NCI-H82 (cell line): ENCODE measurements around the gene KDM6B.

Source experiments
- DNase-seq: peaks from one replicate; lab custom pipeline; 2025; lab: John Stamatoyannopoulos, UW

KDM6B gene

DNA sequence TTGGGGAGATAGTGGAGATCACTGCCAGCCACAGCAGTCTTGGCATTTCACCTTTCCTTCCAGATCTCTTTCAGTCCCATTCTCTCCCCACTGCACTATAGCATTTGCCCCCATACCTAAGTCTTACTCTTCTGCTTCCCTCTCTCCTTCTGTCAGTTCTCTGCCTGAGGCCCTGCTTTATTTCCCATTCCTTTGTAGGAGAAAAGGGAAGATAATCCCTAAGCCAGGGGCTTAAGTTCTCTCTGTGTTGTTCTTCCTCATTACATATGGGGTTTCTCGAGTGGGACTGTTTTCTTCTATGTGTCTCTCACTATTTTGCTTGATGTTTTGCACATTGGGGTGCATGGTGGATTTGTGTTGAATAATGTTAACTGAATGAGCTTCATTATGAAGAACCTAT, 6.4 kb downstream of the KDM6B start:
- DNase-seq = peak; percentile 89

DNA sequence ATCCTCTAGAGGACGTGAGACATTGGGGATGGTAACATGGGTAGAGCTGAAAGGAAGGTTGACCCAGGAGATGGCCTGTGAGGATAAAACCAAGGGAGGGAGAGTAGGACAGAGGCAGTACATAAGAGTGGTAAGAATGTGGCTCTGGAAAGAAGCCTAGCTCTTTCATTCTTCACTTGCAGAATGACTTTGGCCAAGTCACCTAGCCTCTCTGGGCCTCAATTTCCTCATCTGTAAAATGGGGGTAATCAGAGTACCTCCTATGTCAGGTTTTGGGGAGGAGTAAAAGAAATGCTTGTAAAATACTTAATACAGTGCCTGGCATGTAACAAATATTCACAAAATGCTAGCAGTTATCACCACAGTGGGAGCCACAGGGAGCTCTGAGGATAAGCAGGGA, 6.9 kb downstream of the KDM6B start:
- DNase-seq = no peak

DNA sequence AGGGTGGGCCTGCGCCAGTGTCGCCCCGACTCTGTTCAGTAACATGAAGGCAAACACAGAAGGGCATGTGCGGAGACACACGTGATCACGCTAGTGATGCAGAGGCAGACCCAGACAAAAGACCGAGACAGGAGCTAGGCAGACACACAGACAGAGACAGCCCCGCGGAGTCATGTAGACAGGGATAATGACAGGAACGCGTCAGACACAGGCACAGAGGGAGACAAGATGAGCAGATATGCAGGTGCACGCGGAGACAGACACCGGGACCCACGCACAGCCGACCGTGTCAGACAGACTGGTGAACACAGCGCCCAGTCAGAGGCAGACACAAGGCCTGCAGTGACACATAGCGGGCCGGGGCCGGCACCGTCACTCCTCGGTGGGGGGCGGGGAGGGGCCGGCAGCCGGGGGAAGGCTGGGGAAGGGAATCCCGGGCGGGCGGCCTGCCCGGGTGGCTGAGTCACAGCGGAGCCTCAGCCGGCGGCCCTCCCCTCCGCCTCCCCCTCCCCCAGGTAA, 7.4 kb downstream of the KDM6B start:
- peak; percentile 89 for DNase-seq

DNA sequence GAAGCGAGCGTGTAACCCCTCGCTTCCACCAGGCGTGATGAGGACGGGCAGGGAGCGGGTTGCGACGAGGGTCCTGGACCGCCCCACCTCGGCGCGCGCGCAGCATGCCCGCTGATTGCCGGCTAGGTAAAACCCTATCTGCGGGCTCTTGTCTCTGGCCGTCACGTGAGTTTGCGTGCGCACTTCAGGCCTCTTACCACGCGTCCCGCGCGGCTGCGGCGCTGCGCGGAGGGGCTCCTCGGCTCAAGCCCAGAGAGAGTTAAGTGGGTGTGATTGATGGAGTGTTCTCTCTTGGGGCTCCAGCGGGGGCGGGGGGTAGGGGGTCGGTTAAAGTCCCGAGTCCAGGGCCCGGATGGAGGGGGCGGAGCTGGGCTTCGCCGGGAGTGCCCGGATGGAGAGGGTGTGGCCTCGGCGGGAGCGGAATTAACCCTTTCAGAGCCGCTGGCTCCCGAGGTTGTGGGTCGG, 7.9 kb downstream of the KDM6B start:
- DNase-seq = peak; percentile 97

DNA sequence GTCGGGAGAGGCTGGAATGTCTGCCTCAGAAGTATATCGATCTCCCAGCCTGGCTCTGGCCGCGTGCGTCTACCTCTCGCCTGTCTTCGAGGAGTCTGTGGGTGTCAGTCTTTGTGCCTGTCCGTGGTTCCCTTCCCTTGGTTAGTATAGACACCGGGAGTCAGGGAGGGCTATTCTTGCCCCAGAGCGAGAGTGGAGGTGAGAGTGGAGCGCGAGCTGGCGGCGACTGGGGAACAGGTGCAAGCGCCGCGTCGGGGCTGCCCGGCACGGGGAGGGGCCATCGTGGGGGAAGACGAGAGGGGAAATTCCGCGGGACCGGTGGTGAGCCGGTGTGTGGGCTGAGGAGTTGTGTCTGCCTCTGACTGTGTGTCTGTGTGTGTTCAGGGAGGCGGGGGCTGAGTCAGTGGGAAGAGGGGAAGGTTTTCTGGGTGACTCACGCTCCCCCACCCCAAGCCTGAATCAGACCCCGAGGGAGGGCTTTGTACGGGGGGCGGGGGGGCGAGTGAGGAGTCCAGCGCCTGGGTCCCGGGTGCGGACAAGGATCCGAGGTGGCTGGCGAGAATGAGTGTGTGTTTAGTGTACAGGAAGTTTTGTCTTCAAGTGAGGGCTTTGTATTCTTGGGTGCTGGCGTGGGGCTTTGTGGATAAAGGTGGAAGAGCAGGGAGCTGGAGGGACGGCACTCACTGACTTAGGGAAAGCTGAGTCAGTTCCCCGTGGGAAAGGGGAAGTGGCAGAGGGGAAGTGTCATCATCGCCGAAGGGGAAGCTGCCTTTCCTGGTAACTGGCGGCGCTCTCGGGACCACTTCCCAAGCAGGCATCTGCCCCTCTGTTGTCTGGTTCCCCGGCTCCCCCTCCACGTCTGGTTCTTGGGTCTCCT, 8.6 kb downstream of the KDM6B start:
- DNase-seq = peak; percentile 80

DNA sequence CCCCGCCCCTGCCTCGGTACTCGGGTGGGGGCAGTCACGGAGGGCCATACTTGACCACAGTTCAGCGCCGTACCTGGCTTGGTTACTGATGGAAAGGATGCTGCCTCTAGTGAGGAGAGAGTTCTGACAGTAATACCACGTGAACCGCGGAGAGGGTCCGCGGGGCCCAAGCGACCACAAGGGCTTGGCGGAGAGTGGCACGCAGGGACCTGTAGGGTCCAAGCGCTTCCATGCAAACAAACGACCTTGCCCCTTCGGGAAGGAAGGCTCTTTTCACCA, 9.2 kb downstream of the KDM6B start:
- DNase-seq = peak; percentile 68

DNA sequence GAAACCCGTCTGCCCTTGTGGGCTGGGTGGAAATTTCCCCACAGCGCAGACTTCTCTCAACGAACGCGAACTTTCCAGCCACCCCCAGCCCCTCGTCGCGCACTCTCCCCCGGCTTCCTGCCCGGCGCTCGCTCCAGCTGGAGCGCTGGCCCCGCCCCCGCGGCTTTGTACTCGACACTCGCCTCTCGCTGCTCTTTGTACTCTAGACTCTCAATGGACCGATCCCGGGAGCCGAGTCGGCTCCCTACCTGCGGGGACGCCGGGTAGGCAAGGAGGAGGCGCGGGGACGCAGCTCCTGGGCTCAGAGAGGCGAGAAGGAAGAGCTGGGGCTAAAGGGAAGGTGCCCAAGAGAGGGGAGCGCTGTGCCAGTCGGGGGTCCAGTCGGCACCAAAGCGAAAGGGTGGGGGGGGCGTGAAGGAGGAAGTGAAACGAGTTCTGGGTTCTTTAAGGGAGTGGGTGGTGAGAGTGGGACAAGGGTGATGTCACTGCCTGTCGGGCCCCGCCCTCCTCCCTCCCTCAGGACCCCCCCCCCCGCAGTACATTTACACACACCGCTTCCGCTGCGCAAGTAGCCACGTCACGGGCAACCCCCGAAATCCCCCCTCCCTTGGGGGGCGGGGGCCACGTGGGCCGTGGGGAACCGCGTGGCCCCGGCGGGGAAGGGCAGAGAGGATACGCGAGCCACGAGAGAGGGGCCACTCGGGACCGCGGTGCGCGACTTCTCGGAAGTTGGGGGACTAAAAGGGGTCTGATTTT, 9.7 kb downstream of the KDM6B start:
- DNase-seq = peak; percentile 93

DNA sequence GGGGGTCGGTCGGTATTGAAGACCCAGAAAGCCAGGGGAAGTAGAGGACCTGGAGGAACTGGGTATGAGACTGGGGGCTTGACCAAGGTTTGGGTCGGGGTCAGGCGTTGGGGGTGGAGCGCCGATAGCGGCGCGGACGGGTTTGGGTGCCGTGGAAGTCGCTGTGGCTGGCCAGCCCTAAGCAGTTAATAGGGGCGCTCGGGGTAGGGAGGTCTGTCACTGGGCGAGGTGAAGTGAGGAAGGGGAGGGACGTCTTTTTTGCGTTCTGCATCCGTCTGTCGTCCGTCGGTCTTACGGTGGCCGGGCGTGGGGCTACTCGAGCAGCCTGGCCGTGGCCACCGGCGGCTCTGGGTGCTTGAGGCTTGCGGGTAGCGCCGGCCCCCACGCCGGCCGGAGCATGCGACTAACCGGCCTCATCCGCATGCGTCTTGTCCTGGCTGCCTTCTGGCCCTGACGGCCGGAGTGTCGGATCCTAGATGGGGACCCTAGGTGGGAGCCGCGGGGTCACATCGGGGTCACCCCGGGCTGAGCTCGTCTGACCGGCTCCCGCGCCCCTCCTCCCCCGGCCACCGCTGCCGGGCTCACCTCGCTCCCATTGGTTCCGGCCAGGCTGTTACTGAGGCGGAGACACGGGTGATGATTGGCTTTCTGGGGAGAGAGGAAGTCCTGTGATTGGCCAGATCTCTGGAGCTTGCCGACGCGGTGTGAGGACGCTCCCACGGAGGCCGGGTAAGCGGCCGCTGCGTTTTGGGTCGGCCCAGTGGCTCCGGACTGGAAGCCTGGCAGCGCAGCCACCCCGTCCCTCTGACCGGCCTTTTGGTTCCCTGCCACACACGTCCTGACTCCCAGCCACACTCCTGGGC, 10.5 kb downstream of the KDM6B start:
- DNase-seq = peak; percentile 97

DNA sequence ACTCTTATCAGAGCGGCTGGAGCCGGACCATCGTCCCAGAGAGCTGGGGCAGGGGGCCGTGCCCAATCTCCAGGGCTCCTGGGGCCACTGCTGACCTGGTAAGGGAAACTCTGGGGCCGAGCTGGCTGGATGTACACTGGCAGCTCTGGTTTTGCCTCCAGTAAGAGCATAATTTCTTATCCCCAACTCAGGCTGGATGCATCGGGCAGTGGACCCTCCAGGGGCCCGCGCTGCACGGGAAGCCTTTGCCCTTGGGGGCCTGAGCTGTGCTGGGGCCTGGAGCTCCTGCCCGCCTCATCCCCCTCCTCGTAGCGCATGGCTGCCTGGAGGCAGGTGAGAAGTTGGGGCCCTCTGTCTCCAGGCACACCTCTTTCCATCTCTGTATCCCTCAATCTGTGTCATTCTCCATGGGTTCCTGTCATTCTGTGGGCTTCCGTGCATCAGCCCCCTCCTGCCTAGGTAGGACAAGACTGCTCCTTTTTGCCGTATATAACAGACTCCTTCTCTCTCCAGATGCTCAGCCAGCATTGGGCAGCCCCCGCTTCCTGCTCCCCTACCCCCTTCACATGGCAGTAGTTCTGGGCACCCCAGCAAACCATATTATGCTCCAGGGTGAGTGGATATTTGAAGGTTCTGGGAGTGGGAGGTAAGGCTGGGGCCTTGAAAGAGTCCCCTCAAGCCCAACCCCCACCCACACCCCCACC, 11.5 kb downstream of the KDM6B start:
- DNase-seq = no peak

DNA sequence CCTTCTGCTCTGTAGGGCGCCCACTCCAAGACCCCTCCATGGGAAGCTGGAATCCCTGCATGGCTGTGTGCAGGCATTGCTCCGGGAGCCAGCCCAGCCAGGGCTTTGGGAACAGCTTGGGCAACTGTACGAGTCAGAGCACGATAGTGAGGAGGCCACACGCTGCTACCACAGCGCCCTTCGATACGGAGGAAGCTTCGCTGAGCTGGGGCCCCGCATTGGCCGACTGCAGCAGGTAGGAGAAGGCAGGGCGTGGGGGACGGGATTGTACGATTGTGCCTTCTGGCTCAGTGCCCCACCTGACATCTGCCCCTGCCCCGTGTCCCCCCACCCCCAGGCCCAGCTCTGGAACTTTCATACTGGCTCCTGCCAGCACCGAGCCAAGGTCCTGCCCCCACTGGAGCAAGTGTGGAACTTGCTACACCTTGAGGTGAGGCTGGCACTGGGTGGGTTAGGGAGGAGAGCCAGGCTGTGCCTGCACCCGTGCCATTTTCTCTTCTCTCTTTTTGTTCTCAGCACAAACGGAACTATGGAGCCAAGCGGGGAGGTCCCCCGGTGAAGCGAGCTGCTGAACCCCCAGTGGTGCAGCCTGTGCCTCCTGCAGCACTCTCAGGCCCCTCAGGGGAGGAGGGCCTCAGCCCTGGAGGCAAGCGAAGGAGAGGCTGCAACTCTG, 12.2 kb downstream of the KDM6B start:
- DNase-seq = no peak

DNA sequence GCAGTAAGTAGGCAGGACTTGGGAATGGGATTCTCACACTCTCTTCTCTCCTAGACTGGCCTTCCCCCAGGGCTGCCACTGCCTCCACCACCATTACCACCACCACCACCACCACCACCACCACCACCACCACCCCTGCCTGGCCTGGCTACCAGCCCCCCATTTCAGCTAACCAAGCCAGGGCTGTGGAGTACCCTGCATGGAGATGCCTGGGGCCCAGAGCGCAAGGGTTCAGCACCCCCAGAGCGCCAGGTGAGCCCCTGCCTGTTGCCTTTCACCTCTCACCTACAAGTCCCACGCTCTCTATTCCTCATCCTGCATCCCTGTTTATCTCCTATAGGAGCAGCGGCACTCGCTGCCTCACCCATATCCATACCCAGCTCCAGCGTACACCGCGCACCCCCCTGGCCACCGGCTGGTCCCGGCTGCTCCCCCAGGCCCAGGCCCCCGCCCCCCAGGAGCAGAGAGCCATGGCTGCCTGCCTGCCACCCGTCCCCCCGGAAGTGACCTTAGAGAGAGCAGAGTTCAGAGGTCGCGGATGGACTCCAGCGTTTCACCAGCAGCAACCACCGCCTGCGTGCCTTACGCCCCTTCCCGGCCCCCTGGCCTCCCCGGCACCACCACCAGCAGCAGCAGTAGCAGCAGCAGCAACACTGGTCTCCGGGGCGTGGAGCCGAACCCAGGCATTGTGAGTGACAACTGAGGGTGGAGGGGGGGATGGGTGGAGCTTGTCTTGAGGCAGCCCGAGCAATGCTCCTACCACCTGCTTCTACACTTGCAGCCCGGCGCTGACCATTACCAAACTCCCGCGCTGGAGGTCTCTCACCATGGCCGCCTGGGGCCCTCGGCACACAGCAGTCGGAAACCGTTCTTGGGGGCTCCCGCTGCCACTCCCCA, 13.0 kb downstream of the KDM6B start:
- DNase-seq = no peak

DNA sequence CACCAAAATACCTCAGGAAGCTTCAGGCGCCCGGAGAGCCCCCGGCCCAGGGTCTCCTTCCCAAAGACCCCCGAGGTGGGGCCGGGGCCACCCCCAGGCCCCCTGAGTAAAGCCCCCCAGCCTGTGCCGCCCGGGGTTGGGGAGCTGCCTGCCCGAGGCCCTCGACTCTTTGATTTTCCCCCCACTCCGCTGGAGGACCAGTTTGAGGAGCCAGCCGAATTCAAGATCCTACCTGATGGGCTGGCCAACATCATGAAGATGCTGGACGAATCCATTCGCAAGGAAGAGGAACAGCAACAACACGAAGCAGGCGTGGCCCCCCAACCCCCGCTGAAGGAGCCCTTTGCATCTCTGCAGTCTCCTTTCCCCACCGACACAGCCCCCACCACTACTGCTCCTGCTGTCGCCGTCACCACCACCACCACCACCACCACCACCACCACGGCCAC, 14.1 kb downstream of the KDM6B start:
- no peak for DNase-seq

DNA sequence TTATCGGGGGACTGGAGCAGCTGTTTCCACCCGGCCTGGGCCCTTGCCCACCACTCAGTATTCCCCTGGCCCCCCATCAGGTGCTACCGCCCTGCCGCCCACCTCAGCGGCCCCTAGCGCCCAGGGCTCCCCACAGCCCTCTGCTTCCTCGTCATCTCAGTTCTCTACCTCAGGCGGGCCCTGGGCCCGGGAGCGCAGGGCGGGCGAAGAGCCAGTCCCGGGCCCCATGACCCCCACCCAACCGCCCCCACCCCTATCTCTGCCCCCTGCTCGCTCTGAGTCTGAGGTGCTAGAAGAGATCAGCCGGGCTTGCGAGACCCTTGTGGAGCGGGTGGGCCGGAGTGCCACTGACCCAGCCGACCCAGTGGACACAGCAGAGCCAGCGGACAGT, 14.7 kb downstream of the KDM6B start:
- no peak for DNase-seq

DNA sequence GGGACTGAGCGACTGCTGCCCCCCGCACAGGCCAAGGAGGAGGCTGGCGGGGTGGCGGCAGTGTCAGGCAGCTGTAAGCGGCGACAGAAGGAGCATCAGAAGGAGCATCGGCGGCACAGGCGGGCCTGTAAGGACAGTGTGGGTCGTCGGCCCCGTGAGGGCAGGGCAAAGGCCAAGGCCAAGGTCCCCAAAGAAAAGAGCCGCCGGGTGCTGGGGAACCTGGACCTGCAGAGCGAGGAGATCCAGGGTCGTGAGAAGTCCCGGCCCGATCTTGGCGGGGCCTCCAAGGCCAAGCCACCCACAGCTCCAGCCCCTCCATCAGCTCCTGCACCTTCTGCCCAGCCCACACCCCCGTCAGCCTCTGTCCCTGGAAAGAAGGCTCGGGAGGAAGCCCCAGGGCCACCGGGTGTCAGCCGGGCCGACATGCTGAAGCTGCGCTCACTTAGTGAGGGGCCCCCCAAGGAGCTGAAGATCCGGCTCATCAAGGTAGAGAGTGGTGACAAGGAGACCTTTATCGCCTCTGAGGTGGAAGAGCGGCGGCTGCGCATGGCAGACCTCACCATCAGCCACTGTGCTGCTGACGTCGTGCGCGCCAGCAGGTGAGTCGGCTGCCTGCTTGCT, 15.2 kb downstream of the KDM6B start:
- DNase-seq = no peak

DNA sequence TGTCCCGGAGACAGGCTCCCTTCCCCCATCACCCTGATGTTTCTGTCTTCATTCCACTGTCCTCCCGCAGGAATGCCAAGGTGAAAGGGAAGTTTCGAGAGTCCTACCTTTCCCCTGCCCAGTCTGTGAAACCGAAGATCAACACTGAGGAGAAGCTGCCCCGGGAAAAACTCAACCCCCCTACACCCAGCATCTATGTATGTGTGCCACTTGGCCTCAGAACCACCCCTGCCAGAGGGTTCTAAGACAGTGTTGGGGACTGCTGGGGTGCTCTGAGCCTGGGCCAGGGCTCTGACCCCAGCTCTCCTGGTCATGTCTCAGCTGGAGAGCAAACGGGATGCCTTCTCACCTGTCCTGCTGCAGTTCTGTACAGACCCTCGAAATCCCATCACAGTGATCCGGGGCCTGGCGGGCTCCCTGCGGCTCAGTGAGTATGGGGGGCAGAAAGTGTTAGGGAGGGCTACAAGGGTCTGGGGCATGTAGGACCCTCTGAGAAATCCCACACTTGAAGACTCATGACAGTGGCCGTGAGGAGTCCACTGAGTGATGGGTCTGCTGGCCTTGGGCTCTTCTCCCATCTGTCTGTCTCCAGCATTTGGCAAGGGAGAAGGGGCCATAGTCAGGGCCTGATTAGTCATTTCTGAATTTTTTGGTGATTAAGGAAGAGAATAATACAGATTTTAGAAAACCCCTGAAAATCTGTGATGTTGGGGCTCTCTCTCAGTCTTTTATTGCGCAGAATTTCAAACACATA, 15.9 kb downstream of the KDM6B start:
- DNase-seq = no peak

DNA sequence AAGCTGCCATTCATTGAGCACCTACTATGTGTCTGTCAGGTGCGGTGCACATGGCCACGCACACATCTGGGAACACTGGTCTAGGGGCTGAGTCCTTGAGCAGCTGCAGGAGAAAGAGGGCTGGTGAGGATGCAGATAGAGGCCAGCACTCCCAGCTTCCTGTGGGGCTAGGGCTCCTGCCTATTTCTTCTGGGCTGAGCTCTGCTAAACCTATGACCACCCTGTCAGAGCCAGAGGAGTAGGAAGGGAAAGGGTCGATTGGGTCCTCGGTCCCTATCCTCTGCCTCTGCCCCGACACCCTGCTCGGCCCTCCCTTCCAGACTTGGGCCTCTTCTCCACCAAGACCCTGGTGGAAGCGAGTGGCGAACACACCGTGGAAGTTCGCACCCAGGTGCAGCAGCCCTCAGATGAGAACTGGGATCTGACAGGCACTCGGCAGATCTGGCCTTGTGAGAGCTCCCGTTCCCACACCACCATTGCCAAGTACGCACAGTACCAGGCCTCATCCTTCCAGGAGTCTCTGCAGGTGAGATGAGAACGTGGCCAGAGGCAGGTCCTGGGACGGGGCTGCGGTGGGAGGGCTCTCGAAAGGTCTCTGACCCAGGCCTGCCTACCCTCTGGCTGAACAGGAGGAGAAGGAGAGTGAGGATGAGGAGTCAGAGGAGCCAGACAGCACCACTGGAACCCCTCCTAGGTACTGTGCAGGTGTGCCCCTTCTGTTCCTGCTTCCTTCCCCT, 16.9 kb downstream of the KDM6B start:
- no peak for DNase-seq

DNA sequence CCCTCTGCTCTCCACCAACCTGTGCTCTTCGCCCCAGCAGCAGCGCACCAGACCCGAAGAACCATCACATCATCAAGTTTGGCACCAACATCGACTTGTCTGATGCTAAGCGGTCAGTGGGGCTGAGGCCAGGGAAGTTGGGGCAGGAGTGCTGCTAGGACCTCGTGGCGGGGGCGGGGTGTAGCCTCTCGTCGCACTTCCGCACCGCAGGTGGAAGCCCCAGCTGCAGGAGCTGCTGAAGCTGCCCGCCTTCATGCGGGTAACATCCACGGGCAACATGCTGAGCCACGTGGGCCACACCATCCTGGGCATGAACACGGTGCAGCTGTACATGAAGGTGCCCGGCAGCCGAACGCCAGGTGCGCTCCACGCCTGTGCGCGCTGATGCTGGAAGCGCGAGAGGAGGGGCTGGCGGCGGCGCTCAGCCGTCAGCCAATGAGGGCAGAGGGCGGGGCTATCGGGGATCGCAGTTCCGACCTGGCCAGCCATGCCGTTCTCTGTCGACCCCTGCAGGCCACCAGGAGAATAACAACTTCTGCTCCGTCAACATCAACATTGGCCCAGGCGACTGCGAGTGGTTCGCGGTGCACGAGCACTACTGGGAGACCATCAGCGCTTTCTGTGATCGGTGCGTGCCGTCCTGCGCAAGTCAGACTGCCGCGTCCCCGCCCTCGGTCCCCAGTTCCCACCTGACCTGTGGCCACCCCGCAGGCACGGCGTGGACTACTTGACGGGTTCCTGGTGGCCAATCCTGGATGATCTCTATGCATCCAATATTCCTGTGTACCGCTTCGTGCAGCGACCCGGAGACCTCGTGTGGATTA, 17.6 kb downstream of the KDM6B start:
- DNase-seq = peak; percentile 97
